ENCODE results near the gene PIP4K2A. TPM values are rescaled to one million over a fixed set of nuclear protein-coding genes. Genes with fewer than 3 reads are reported as not detected.

The PIP4K2A gene
- total RNA-seq, 1 donor from 2014 or later, result 67.6 TPM

DNA sequence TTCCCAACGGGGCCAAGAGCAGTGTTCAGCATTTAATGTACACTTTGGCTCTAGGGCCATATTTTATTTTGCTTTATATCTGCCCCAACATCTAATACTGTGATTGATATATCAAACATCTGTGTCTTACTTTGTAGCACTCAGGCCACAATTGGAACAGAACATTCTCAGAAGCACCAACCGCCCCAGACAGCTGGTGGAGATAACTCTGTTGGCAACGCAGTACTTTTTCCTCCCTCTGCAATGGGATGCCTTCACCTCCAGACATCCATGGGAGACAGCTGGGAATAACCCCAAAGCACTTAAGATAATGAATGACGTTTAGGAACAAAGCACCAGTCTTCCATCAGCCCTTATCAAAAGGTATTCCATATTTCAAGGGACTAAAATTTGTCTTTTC, 57.4 kb downstream of the PIP4K2A start:
- Histone ChIP-seq H3K27ac (no peak overlapping the region), H3K27me3 (ENCODE audit: low read depth) (no peaks in the 10 kb centered on the region), H3K4me3 (no peak overlapping the region), H3K9me3 (no peaks in the 10 kb centered on the region), H3K36me3 (no peaks in the 10 kb centered on the region), H3K4me1 (peaks cover 62% of the 10 kb centered on the region)
- no peak for TF ChIP-seq CTCF (IDR thresholded peaks at IDR 0.05)
- DNase-seq (no peak), ATAC-seq (peak; percentile 29 to 50)
- intact Hi-C loops (cut with DNase I), result no loop called here

GRCh38 chr10:22656036-22656435, 58.3 kb downstream of the PIP4K2A start:
- no peak for ATAC-seq
- TF ChIP-seq CTCF (IDR thresholded peaks at IDR 0.05), result no peak
- Histone ChIP-seq H3K27me3 (ENCODE audit: low read depth) (no peaks in the 10 kb centered on the region), H3K36me3 (no peaks in the 10 kb centered on the region), H3K4me1 (peaks cover 72% of the 10 kb centered on the region), H3K9me3 (no peaks in the 10 kb centered on the region), H3K4me3 (no peak overlapping the region), H3K27ac (peak overlapping the region; percentile 13)
- intact Hi-C loops (cut with DNase I), result no loop called here
- no peak for DNase-seq

DNA sequence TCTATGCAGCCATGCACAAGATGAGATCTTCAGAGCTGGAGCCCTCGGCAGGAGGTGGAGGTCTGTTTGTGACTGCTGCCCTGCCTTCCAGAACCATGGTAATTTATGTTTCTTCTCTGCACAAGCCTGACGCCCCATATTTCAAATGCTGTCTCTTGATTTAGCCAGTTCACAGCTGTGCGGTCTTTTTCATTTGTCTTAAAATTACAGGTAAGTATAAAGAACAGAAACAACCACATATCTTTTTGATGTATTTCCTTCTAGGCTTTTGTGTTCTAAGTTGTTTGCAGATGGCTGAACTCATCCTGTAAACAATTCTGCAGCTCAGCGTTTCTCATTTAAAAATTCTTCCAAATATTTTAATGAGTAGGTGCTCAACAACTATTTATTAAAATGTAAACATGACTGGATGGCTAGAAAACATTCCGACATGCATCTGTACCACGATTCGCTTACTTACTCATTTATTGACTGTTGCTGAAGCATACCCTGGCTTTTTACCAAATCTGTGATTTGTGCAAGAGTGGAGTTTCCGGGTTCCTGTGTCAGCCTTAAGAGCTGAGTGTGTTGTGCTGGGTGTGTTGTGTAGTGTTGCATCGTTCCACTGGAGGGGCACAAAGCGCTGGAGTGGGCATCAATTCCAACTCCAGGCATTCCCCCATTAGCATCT, 58.9 kb downstream of the PIP4K2A start:
- Histone ChIP-seq H3K4me1 (peaks cover 72% of the 10 kb centered on the region), H3K27ac (peak overlapping the region; percentile 13), H3K9me3 (no peaks in the 10 kb centered on the region), H3K4me3 (no peak overlapping the region), H3K36me3 (no peaks in the 10 kb centered on the region), H3K27me3 (ENCODE audit: low read depth) (no peaks in the 10 kb centered on the region)
- DNase-seq (no peak), ATAC-seq (peak; percentile 34 to 57)
- no peak for TF ChIP-seq CTCF (IDR thresholded peaks at IDR 0.05)
- intact Hi-C loops (cut with DNase I), result no loop called here

- intact Hi-C loops (cut with DNase I), result no loop called here
- TF ChIP-seq CTCF (IDR thresholded peaks at IDR 0.05), result no peak
- no peaks in the 10 kb centered on the region for H3K27me3 ChIP-seq (ENCODE audit: low read depth)
- no peaks in the 10 kb centered on the region for H3K9me3 ChIP-seq
- no peak overlapping the region for H3K4me3 ChIP-seq
- peaks cover 84% of the 10 kb centered on the region for H3K4me1 ChIP-seq
- ATAC-seq (no peak), DNase-seq (no peak)
- H3K27ac ChIP-seq, result no peak overlapping the region
- H3K36me3 ChIP-seq, result no peaks in the 10 kb centered on the region
Observed at GRCh38 chr10:22652988-22653481, 61.3 kb downstream of the PIP4K2A start.

DNA sequence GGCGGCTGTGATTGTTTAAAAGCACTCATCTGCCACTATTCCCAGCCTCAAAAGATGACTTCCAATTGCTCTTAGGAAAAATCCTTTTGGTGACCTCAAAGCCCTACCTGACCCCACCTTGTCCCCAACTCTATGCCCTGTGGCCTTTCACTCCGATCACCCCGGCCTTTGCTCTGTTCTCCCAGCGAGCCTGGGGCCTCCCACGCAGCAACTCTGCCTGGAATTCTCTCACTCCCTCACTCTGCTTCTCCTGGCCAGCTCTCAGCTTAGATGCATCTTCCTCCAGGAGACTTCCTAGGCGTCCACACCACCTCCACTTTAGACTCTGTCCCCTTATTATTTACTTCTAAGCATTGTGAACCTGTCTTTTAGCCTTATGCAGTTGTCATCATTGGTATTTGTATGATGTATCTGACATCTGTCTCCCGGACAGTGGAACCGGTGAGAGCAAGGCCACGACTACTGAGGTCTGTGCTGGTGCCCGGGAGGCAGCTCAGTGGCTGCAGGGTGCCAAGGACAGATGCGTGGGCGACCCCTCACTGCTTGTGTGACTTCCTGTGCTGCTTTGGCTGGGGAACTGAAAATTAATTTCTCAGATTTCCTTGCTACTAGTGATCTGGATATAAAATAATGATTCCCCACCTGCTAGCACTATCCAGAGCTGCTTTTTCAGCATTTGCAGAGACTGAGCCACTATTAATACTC, 63.0 kb downstream of the PIP4K2A start:
- DNase-seq (peak; percentile 67), ATAC-seq (peak in 1 of 2 donors; percentile 49)
- intact Hi-C loops (cut with DNase I), result no loop called here
- Histone ChIP-seq H3K4me3 (no peak overlapping the region), H3K36me3 (no peaks in the 10 kb centered on the region), H3K27me3 (ENCODE audit: low read depth) (no peaks in the 10 kb centered on the region), H3K27ac (no peak overlapping the region), H3K9me3 (no peaks in the 10 kb centered on the region), H3K4me1 (peaks cover 82% of the 10 kb centered on the region)
- TF ChIP-seq CTCF (IDR thresholded peaks at IDR 0.05), result no peak

All from lower lobe of right lung (tissue), 2 donors.